Lung (tissue), 16 donors: Measurements from ENCODE around the gene DACT1. TPM values are rescaled to one million over a fixed set of nuclear protein-coding genes. Genes with fewer than 3 reads are reported as not detected.
"Not testable (repeated sequence)": the region's sequence is repeated elsewhere in the genome, so short reads cannot be mapped to it uniquely, and the experiment has no call there.

Experiments used
- ATAC-seq: fragments of 200-7000 bp; cut with Tn5 transposase; one replicate; pipeline ENCODE4 v1.9.1; 2020; ENCODE audit warnings: moderate number of reproducible peaks; ENCODE audit not compliant: insufficient read depth, low FRiP score
- DNase-seq, 3 donors: peaks; one replicate each; pipeline ENCODE4 v3.0.0-alpha.2; 2013 to 2017
- H3K27ac ChIP-seq, 2 donors: one replicate each; pipeline ENCODE4 v1.5.1; 2013; ENCODE audit warnings: mild to moderate bottlenecking in 2 of 2, moderate library complexity in 2 of 2, control low read depth in 1 of 2, inconsistent platforms in 1 of 2, low read depth in 1 of 2, low read length in 1 of 2
- H3K27me3 ChIP-seq, 3 donors: one replicate each; pipeline ENCODE4 v1.5.1; 2013; ENCODE audit warnings: low read length in 2 of 3; ENCODE audit not compliant: control insufficient read depth in 3 of 3, insufficient read depth in 3 of 3
- H3K36me3 ChIP-seq, 4 donors: one replicate each; pipeline ENCODE4 v1.5.1; 2013; ENCODE audit warnings: low read length in 4 of 4, mild to moderate bottlenecking in 1 of 4, moderate library complexity in 1 of 4; ENCODE audit not compliant: control insufficient read depth in 4 of 4, insufficient read depth in 4 of 4
- H3K4me1 ChIP-seq, 5 donors: one replicate each; pipeline ENCODE4 v1.5.1; 2013; ENCODE audit warnings: low read length in 5 of 5, mild to moderate bottlenecking in 2 of 5, moderate library complexity in 1 of 5; ENCODE audit not compliant: control insufficient read depth in 5 of 5, insufficient read depth in 5 of 5
- H3K4me3 ChIP-seq: one replicate; pipeline ENCODE4 v1.5.1; 2013; ENCODE audit warnings: mild to moderate bottlenecking, control low read depth, moderate library complexity
- H3K9ac ChIP-seq, 2 donors: one replicate each; pipeline ENCODE4 v1.5.1; 2013; ENCODE audit warnings: low read length in 2 of 2, control low read depth in 1 of 2; ENCODE audit not compliant: insufficient read depth in 1 of 2
- H3K9me3 ChIP-seq, 4 donors: one replicate each; pipeline ENCODE4 v1.5.1; 2013; ENCODE audit warnings: low read length in 3 of 4, mild to moderate bottlenecking in 1 of 4, moderate library complexity in 1 of 4; ENCODE audit not compliant: control insufficient read depth in 4 of 4, insufficient read depth in 3 of 4
- WGBS, 2 donors: extraction: QIAGEN DNeasy Blood & Tissue Kit; methylation state at CpG; one replicate each; pipeline ENCODE4 v1.1.7; 2013; 5-methylcytosine and 5-hydroxymethylcytosine counted together
- long read RNA-seq, 5 donors: transcript quantifications; one replicate each; lab custom pipeline, GENCODE V29; 2026
- polyA plus RNA-seq, 2 donors: library from polyadenylated mRNA; stranded (reverse); fragments of 200-250 nt; gene quantifications; one replicate each; pipeline ENCODE4 v1.2.1, GENCODE V29; 2013
- total RNA-seq, 2 donors: library from RNA; depleted of rRNA in 1 of 2; stranded (reverse); fragments of >200 nt in 1 of 2; gene quantifications; one replicate each; pipeline ENCODE4 v1.2.1, GENCODE V29; 2014 to 2021
- TF ChIP-seq, protein P1 (sequence below): IDR thresholded peaks from 2 replicates; pipeline ENCODE4 v1.5.1; 2012; ENCODE audit warnings: mild to moderate bottlenecking; ENCODE audit errors: control extremely low read depth, extremely low read depth
- donor health status: control.
- donor health status: control.
- donor health status: Bipolar disorder and iron deficiency.
- donor health status: healthy.
- donor health status: DM: yes; HTN: yes; CAD: no.

The DACT1 gene, protein sequence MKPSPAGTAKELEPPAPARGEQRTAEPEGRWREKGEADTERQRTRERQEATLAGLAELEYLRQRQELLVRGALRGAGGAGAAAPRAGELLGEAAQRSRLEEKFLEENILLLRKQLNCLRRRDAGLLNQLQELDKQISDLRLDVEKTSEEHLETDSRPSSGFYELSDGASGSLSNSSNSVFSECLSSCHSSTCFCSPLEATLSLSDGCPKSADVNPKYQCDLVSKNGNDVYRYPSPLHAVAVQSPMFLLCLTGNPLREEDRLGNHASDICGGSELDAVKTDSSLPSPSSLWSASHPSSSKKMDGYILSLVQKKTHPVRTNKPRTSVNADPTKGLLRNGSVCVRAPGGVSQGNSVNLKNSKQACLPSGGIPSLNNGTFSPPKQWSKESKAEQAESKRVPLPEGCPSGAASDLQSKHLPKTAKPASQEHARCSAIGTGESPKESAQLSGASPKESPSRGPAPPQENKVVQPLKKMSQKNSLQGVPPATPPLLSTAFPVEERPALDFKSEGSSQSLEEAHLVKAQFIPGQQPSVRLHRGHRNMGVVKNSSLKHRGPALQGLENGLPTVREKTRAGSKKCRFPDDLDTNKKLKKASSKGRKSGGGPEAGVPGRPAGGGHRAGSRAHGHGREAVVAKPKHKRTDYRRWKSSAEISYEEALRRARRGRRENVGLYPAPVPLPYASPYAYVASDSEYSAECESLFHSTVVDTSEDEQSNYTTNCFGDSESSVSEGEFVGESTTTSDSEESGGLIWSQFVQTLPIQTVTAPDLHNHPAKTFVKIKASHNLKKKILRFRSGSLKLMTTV
- 10 to 100 TPM in 1 of 2 donors, 1 to 10 TPM in 1; 4.5 to 22.4 TPM for total RNA-seq
- polyA plus RNA-seq, result 1 to 10 TPM; 1.7 to 3.4 TPM
- long read RNA-seq, donor 1, transcript DACT1-202 (4 exons, 3,734 nt), result major isoform, 12 of 17 reads
- long read RNA-seq, donor 1, transcript DACT1-201 (4 exons, 2,571 nt), result minor isoform, 5 of 17 reads
- long read RNA-seq, donor 1, partial matches to known transcripts, result 0 of 17 reads
- long read RNA-seq, donor 1, other reads (novel, unspliced or antisense), result 0 of 17 reads
- long read RNA-seq, donor 2, partial matches to known transcripts, result 0 of 5 reads
- long read RNA-seq, donor 2, other reads (novel, unspliced or antisense), result 0 of 5 reads
- long read RNA-seq, donor 3, transcript DACT1-202 (4 exons, 3,734 nt), result major isoform, 5 of 6 reads
- long read RNA-seq, donor 3, partial matches to known transcripts, result 0 of 6 reads
- long read RNA-seq, donor 3, other reads (novel, unspliced or antisense), result 0 of 6 reads
- long read RNA-seq, donor 4, partial matches to known transcripts, result 0 of 5 reads
- long read RNA-seq, donor 4, other reads (novel, unspliced or antisense), result 0 of 5 reads
- long read RNA-seq, donor 5, transcript DACT1-202 (4 exons, 3,734 nt), result major isoform, 9 of 10 reads
- long read RNA-seq, donor 5, partial matches to known transcripts, result 0 of 10 reads
- long read RNA-seq, donor 5, other reads (novel, unspliced or antisense), result 0 of 10 reads

DNA sequence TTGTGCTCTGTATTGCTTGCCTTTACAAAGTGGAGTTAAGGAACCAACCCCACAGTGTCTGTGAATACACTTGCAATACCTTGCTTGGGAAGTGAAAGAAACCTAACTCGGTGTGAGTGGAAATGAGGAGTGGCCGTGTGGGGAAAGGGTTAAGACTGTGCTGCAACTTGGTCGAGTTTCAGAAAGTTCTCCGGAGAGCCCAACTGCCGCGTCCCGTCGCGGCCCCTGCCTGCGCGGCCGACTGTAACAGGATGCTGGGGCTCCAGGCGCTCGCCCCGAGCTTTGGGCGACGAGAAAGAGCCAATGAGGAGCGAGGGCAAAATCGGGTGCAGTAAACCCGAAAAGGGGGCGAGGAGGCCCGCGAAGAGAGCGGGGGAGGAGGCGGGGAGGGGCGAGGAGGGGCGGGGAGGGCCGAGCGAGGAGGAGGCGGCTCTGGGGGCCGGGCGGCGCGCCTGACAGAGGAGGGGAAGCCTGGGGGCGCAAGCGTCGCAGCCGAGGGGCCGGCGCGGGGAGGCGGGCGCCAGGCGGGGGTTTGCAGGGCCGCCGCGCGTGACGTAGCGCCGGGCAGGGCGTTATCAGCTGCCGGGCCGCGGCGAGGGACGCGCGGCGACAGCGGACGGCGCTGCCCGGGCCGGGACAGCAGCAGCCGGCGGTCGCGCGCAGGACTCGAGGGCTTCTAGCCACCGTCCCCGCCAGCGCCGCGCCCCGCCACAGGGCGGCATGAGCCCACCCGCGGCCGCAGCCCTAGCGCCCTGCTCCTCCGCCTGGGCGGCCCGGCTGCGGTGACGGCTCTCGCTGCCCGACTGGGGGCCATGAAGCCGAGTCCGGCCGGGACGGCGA is at the start of gene DACT1:
Gene DACT1, plus strand, starts transcription at position 572 of the 840 bp plus-strand sequence. Its CDS starts 241 bp downstream, at position 813.
- Histone ChIP-seq H3K27me3 (peaks cover 0 to 6% (median 0%) of the 10 kb centered on the region in 3 donors), H3K4me3 (peak within 1 kb of the TSS; percentile 58), H3K36me3 (peaks cover 0 to 12% (median 5%) of the 10 kb centered on the region in 4 donors), H3K4me1 (peaks cover 0 to 39% (median 6%) of the 10 kb centered on the region in 5 donors), H3K9ac (peak within 1 kb of the TSS; percentile 70 to 96), H3K9me3 (no peaks in the 10 kb centered on the region), H3K27ac (peak within 1 kb of the TSS; percentile 76 to 78)
- peak; percentile 94 to 97 (median 94) for DNase-seq
- 1% methylated on average over 63 to 94 of the region's 94 CpGs for WGBS, 2 donors
- TF ChIP-seq, protein P1, sequence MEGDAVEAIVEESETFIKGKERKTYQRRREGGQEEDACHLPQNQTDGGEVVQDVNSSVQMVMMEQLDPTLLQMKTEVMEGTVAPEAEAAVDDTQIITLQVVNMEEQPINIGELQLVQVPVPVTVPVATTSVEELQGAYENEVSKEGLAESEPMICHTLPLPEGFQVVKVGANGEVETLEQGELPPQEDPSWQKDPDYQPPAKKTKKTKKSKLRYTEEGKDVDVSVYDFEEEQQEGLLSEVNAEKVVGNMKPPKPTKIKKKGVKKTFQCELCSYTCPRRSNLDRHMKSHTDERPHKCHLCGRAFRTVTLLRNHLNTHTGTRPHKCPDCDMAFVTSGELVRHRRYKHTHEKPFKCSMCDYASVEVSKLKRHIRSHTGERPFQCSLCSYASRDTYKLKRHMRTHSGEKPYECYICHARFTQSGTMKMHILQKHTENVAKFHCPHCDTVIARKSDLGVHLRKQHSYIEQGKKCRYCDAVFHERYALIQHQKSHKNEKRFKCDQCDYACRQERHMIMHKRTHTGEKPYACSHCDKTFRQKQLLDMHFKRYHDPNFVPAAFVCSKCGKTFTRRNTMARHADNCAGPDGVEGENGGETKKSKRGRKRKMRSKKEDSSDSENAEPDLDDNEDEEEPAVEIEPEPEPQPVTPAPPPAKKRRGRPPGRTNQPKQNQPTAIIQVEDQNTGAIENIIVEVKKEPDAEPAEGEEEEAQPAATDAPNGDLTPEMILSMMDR, result no peak
- ATAC-seq, result peak; percentile 64

DNA sequence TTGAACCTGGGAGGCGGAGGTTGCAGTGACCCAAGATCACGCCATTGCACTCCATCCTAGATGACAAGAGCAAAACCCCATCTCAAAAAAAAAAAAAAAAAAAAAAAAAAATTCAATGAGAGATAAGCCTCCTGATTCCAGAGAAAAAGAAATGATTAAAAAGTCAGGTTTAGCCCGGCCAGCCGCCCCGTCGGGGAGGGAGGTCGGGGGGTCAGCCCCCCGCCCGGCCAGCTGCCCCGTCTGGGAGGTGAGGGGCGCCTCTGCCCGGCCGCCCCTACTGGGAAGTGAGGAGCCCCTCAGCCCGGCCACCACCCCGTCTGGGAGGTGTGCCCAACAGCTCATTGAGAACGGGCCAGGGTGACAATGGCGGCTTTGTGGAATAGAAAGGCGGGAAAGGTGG is 49.4 kb upstream of the DACT1 start:
- H3K36me3 ChIP-seq, H3K27ac ChIP-seq, H3K4me3 ChIP-seq, ATAC-seq, H3K27me3 ChIP-seq, H3K4me1 ChIP-seq, DNase-seq, H3K9ac ChIP-seq, H3K9me3 ChIP-seq: not testable (repeated sequence)
- WGBS, 2 donors, result 90 to 92% methylated on average over 17 to 18 of the region's 18 CpGs

DNA sequence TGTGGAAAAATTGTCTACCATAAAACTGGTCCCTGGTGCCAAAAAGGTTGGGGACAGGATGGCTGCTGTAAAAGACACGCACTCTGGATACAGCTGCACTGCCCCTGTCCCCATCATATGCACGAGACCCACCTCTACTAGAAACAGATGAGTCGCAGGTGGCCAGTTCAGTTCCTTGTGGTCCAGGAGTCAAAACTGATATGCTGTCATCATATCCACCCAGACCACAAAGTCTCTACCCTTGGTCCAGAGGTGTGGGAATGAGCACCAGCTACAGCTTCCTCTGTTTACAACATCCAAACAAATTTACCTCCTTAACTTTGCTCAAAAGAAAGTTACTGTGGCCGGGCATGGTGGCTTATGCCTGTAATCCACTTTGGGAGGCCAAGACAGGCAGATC is 43.8 kb upstream of the DACT1 start:
- TF ChIP-seq, protein P1, result no peak
- H3K36me3 ChIP-seq, result no peaks in the 10 kb centered on the region
- ATAC-seq (no peak), DNase-seq (no peak)
- no peak overlapping the region for H3K9ac ChIP-seq
- no peaks in the 10 kb centered on the region for H3K27me3 ChIP-seq
- WGBS, 2 donors, result 85 to 89% methylated on average over 4 of the region's 4 CpGs
- no peaks in the 10 kb centered on the region for H3K9me3 ChIP-seq
- no peak overlapping the region for H3K4me3 ChIP-seq
- H3K4me1 ChIP-seq, result peaks cover 0 to 9% (median 0%) of the 10 kb centered on the region in 5 donors
- H3K27ac ChIP-seq, result no peak overlapping the region
